K562 (cell line): ENCODE measurements around the gene GAS1.

ENCODE experiments used
- ATF1 ChIP-seq, 2 experiments: fragments of 450-650 bp in 1 of 2; IDR thresholded peaks; 2 replicates each; pipeline ENCODE4 v1.6.1; 2016; ENCODE audit warnings: missing compliant biosample characterization in 1 of 2, missing genetic modification characterization in 1 of 2
- ATF6 ChIP-seq: sonication (generic); formaldehyde crosslinking; IDR thresholded peaks from 2 replicates; pipeline ENCODE4 v1.4.0; 2020; ENCODE audit warnings: mild to moderate bottlenecking, missing genetic modification reagents
- CHD1 ChIP-seq: fragments of 200-600 bp; sonication (generic); IDR thresholded peaks from one replicate; pipeline ENCODE4 v1.6.1; 2012; ENCODE audit warnings: mild to moderate bottlenecking, moderate library complexity, low read length, inconsistent platforms
- CHD2 ChIP-seq: IDR thresholded peaks from 2 replicates; pipeline ENCODE4 v1.6.1; 2011; ENCODE audit warnings: low read depth, low read length
- CREB1 ChIP-seq, 2 experiments: sonication (generic) in 1 of 2; formaldehyde crosslinking in 1 of 2; IDR thresholded peaks; 2 replicates each; pipeline versions ENCODE4 v1.6.1 to v1.8.0; 2012 to 2022; ENCODE audit warnings: inconsistent platforms in 1 of 2, mild to moderate bottlenecking in 1 of 2, missing genetic modification reagents in 1 of 2, moderate library complexity in 1 of 2
- DIDO1 ChIP-seq: fragments of 450-650 bp; IDR thresholded peaks from 2 replicates; pipeline ENCODE4 v1.6.1; 2016; ENCODE audit warnings: low read depth, missing biosample characterization, missing genetic modification characterization
- EZH2 ChIP-seq: IDR thresholded peaks from 2 replicates; pipeline ENCODE4 v1.6.1; 2012; ENCODE audit warnings: low read depth, mild to moderate bottlenecking, inconsistent platforms, low read length, borderline replicate concordance
- ZBTB7A ChIP-seq: IDR thresholded peaks from 2 replicates; pipeline ENCODE4 v1.6.1; 2011; ENCODE audit warnings: low read depth, mild to moderate bottlenecking, low read length, moderate library complexity, borderline replicate concordance; ENCODE audit not compliant: control insufficient read depth
- ZKSCAN3 ChIP-seq: fragments of 250-450 bp; sonication (Bioruptor Pico); IDR thresholded peaks from 2 replicates; pipeline ENCODE4 v1.4.0; 2020
- TF ChIP-seq, protein P1 (sequence below): fragments of 250-450 bp; sonication (Bioruptor Pico); IDR thresholded peaks from 2 replicates; pipeline ENCODE4 v1.6.1; 2021; ENCODE audit warnings: mild to moderate bottlenecking

- TF ChIP-seq ZBTB7A (no peak), CREB1 (IDR thresholded peaks at IDR 0.05) (no peak), CREB1 (CRISPR knock-in tag; IDR thresholded peaks at IDR 0.05) (no peak), CHD1 (no peak), ZKSCAN3 (CRISPR knock-in tag) (no peak), ATF1 (CRISPR knock-in tag; IDR thresholded peaks at IDR 0.05) (no peak), ATF1 (tag; IDR thresholded peaks at IDR 0.05) (no peak), CHD2 (no peak), ATF6 (CRISPR knock-in tag) (no peak), DIDO1 (tag) (no peak), EZH2 (no peak)
- TF ChIP-seq, protein P1, sequence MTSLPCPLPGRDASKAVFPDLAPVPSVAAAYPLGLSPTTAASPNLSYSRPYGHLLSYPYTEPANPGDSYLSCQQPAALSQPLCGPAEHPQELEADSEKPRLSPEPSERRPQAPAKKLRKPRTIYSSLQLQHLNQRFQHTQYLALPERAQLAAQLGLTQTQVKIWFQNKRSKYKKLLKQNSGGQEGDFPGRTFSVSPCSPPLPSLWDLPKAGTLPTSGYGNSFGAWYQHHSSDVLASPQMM (CRISPR knock-in tag), result no peak
Observed at GRCh38 chr9:86947146-86948073, at the start of gene GAS1.
